Measurements from ENCODE around the gene SUN5.
A peak's percentile ranks its signal among the peaks of the same experiment; 100 is the strongest.
"Not testable (repeated sequence)": the region's sequence is repeated elsewhere in the genome, so short reads cannot be mapped to it uniquely, and the experiment has no call there.

Gene SUN5

DNA sequence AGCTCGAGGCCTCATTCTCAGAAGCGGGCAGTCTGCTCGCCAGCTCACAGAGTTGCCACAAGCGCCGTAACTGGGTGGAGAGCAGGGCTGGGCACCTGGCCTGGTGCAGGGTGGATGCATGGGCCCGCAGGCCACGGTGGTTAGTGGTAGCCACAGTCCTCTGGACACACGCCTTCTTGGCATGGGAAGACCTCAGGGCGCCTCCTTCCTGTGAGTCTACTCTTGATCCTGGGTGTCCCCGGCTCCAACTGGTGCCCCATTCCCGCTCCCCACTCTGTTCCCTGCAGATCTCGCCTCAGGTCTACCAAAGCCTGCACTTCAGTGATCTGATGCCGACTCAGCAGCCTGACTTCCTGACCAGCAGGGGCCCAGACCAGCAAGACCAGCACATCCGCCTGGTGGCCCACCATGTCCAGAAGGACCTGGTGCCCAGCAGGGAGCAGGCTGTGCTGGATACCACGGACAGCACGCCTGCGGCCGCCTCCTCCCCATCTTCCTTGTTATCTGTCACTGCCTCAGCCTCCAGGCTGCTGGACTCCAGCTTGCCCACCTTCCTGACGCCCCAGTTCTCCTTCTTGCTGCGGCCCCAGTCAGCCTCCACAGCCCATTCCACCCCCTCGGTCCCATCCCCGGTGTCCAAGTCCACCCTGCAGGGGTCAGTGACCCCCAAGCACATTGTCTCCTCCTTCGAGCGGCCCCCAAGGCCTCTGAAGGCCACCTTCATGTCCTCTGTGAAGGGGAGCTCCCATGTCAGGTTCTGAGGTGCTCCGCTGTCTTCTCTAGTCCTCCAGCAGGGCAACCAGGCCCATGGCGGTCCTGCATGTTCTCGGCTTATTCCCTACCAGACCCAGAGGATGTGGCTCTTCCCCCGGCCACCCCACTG, 43.1 kb downstream of the SUN5 start:
- DNase-seq: no peak

DNA sequence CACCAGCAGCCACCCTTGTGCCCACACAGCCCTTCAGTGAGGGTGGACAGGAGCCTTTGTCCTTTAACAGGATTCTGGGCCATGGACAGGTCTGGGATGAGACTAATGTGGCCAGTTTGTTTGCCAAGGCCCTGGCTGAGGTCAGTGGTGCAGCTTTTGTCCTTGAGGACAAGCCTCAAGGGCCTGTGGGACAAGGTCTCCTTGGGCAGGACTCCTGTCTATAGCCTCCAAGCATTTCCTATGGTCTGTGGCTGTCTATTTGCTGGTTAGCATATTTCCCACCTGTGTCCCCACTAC, 44.1 kb downstream of the SUN5 start:
- no peak for DNase-seq

DNA sequence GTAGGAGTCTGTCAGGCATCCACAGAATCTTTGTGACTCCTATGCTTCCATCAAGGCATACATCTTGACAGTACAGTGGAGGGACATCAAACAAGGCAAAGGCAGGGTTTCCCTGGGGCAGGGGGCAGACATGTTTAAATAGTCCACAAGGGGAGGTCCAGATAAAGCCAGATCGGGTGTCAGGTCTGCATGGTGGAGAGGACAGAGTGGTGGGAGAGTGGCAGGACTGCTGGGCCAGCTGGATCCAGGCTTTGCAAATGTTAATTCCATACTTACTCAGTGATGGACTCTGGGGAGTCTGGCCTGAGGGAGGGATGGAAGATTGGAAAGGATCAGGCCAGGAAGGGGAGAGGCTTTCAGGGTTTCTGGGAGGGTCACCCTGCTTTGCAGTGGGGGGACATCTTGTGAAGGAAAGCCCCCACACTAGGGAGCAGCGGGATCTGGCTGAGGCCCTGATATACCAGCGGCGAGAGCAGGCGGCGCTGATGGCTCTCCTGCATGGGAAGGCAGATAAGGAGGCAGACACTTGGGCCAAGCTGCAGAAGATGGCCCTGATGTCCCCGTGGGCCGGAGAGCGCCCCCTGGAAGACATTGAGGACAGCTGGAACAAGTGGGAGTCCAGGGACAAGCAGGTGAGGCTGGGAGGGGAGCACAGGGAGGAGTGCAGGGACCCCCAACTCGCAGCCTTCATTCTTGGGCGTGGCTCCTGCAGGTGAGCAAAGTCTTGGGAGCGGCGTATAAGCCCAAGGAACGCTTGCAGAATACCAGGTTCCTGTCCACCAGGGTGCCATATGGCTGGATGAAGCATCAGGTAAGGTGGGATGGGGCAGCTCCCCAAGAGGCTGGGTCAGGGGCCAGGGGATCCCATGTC, 44.6 kb downstream of the SUN5 start:
- no peak for DNase-seq

DNA sequence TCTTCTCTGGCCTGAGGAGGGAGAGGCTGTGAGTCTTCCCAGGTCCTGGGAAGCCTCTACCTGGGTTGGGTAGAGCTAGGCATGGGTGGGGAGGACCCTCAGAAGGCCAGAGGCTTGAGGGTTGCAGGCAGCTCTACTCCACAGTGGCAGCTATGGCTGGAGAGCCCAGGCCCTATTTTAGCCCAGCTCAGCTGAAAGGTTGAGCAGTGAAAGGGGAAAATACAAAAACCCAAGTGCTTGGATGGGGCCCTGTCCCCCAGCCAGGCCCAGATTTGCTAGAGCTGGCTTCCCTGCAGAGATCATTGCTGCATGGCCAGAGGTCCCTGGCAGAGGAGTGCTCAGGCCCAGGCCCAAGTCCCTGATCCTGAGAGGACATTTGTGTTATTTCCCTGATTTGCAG, 45.7 kb downstream of the SUN5 start:
- no peak for DNase-seq

GRCh38 chr20:32957459-32957858, 46.8 kb downstream of the SUN5 start:
- DNase-seq: no peak

- not testable (repeated sequence) for DNase-seq
Observed at GRCh38 chr20:32950539-32950938, 53.7 kb downstream of the SUN5 start.

DNA sequence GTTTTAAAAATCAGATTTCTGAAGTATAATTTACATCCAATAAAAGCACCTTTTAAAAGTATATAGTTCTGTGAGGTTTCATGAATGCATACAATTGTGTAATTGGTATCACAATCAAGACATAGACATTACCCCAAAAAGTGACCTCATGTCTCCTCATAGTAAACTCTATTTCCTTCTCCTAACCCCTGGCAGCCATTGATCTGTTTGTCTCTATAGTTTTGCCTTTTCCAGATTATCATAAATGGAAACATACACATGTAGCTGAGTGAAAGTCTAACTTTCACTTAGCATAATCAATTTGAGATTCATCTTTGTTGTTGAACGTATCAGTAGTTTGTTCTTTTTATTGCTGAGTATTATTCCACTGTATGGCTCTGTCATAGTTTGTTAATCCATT, 57.6 kb downstream of the SUN5 start:
- DNase-seq: no peak

GRCh38 chr20:32945710-32946221, 58.5 kb downstream of the SUN5 start:
- peak; percentile 15 for DNase-seq

- DNase-seq: no peak
Observed at GRCh38 chr20:32943490-32944052, 60.7 kb downstream of the SUN5 start.

GRCh38 chr20:32941155-32941885, 62.9 kb downstream of the SUN5 start:
- DNase-seq: no peak

- DNase-seq: no peak
Observed at GRCh38 chr20:32934580-32934979, 69.7 kb downstream of the SUN5 start.
